GM18907 (cell line): ENCODE results near the gene ASB1.

ENCODE experiments used
- ATAC-seq: cut with Tn5 transposase; IDR thresholded peaks from one replicate; pipeline ENCODE4 v1.9.1; 2021; ENCODE audit warnings: mild to moderate bottlenecking, moderate library complexity; ENCODE audit not compliant: unreplicated experiment

The ASB1 gene

GRCh38 chr2:238489896-238490295 is 63.2 kb downstream of the ASB1 start:
- ATAC-seq: no peak

- ATAC-seq: no peak
Measured at GRCh38 chr2:238492840-238493239, 66.1 kb downstream of the ASB1 start.

- no peak for ATAC-seq
Measured at GRCh38 chr2:238493411-238493810, 66.7 kb downstream of the ASB1 start.

- no peak for ATAC-seq
Measured at GRCh38 chr2:238493880-238494572, 67.3 kb downstream of the ASB1 start.

- no peak for ATAC-seq
Measured at GRCh38 chr2:238494573-238494961, 67.8 kb downstream of the ASB1 start.

GRCh38 chr2:238495422-238495821 is 68.7 kb downstream of the ASB1 start:
- no peak for ATAC-seq

- ATAC-seq: no peak
Measured at GRCh38 chr2:238496756-238497609, 70.3 kb downstream of the ASB1 start.

- no peak for ATAC-seq
Measured at GRCh38 chr2:238497610-238498005, 70.9 kb downstream of the ASB1 start.

- no peak for ATAC-seq
Measured at GRCh38 chr2:238498188-238498587, 71.5 kb downstream of the ASB1 start.

- no peak for ATAC-seq
Measured at GRCh38 chr2:238498691-238499295, 72.1 kb downstream of the ASB1 start.

GRCh38 chr2:238499731-238500580 is 73.2 kb downstream of the ASB1 start:
- no peak for ATAC-seq

- ATAC-seq: no peak
Measured at GRCh38 chr2:238501311-238501710, 74.6 kb downstream of the ASB1 start.
